Measurements from ENCODE around the gene ANO10. TPM values are rescaled to one million over a fixed set of nuclear protein-coding genes. Genes with fewer than 3 reads are reported as not detected.
"Not testable (repeated sequence)": the region's sequence is repeated elsewhere in the genome, so short reads cannot be mapped to it uniquely, and the experiment has no call there.

ANO10 gene
- total RNA-seq, 4 donors from 2014 or later: 32.8 to 111 (median 54.3) TPM

- H3K27ac ChIP-seq; H3K27me3 ChIP-seq; H3K4me3 ChIP-seq; H3K4me1 ChIP-seq; DNase-seq; intact Hi-C loops (cut with DNase I; ENCODE audit: low total_unique reads); H3K9me3 ChIP-seq; H3K36me3 ChIP-seq: not testable (repeated sequence)
Observed at GRCh38 chr3:43591866-43592265, 29.9 kb downstream of the ANO10 start.

GRCh38 chr3:43587303-43587702 is 34.5 kb downstream of the ANO10 start:
- no peaks in the 10 kb centered on the region for H3K27me3 ChIP-seq
- intact Hi-C loops (cut with DNase I; ENCODE audit: low total_unique reads): no loop called here
- no peaks in the 10 kb centered on the region for H3K36me3 ChIP-seq
- no peak overlapping the region for H3K4me3 ChIP-seq
- H3K4me1 ChIP-seq: no peaks in the 10 kb centered on the region
- TF ChIP-seq CTCF (IDR thresholded peaks at IDR 0.05) (no peak), POLR2A (IDR thresholded peaks at IDR 0.05) (no peak)
- H3K9me3 ChIP-seq: no peaks in the 10 kb centered on the region
- H3K27ac ChIP-seq: no peak overlapping the region
- DNase-seq: no peak

- no peak for DNase-seq
- TF ChIP-seq CTCF (IDR thresholded peaks at IDR 0.05): no peak
- TF ChIP-seq POLR2A (IDR thresholded peaks at IDR 0.05): no peak
- no peak overlapping the region for H3K4me3 ChIP-seq
- intact Hi-C loops (cut with DNase I; ENCODE audit: low total_unique reads): no loop called here
- no peaks in the 10 kb centered on the region for H3K27me3 ChIP-seq
- H3K4me1 ChIP-seq: no peaks in the 10 kb centered on the region
- no peak overlapping the region for H3K27ac ChIP-seq
- no peaks in the 10 kb centered on the region for H3K36me3 ChIP-seq
- H3K9me3 ChIP-seq: no peaks in the 10 kb centered on the region
Observed at GRCh38 chr3:43584043-43584826, 37.6 kb downstream of the ANO10 start.

GRCh38 chr3:43583481-43583880 is 38.3 kb downstream of the ANO10 start:
- TF ChIP-seq CTCF (IDR thresholded peaks at IDR 0.05) (no peak), POLR2A (IDR thresholded peaks at IDR 0.05) (no peak)
- Histone ChIP-seq H3K36me3 (no peaks in the 10 kb centered on the region), H3K4me1 (no peaks in the 10 kb centered on the region), H3K4me3 (no peak overlapping the region), H3K27ac (peak overlapping the region; percentile 47 to 52), H3K9me3 (no peaks in the 10 kb centered on the region), H3K27me3 (no peaks in the 10 kb centered on the region)
- intact Hi-C loops (cut with DNase I; ENCODE audit: low total_unique reads): no loop called here
- no peak for DNase-seq

GRCh38 chr3:43582866-43583265 is 38.9 kb downstream of the ANO10 start:
- intact Hi-C loops (cut with DNase I; ENCODE audit: low total_unique reads): no loop called here
- no peak for DNase-seq
- Histone ChIP-seq H3K27me3 (no peaks in the 10 kb centered on the region), H3K4me1 (no peaks in the 10 kb centered on the region), H3K9me3 (no peaks in the 10 kb centered on the region), H3K27ac (peak overlapping the region; percentile 47 to 52), H3K4me3 (no peak overlapping the region), H3K36me3 (no peaks in the 10 kb centered on the region)
- TF ChIP-seq POLR2A (IDR thresholded peaks at IDR 0.05) (no peak), CTCF (IDR thresholded peaks at IDR 0.05) (no peak)

All from uterus (tissue), 4 donors.